NCI-H1417 treated with DMSO at 0.1 percent for 48 hours (cell line): ENCODE data around the gene ELMO3.

Source experiments
- DNase-seq: peaks from one replicate; lab custom pipeline; 2025; lab: John Stamatoyannopoulos, UW

The ELMO3 gene

DNA sequence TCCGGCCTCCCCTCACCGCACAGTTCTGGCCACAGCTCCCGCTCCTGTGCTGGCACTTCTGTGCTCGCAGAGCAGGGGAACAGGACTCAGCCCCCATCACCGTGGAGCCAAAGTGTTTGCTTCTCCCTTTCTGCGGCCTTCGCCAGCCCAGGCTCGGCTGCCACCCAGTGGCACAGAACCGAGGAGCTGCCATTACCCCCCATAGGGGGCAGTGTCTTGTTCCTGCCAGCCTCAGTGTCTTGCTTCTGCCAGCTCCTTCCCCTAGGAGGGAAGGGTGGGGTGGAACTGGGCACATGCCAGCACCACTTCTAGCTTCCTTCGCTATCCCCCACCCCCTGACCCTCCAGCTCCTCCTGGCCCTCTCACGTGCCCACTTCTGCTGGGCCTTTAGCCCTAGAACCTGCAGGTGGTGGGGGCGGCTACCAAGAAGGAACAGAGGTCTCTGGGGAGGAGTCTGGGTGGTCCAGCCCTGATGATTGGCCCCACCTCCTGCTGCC, 645 bp upstream of the ELMO3 start:
- no peak for DNase-seq

DNA sequence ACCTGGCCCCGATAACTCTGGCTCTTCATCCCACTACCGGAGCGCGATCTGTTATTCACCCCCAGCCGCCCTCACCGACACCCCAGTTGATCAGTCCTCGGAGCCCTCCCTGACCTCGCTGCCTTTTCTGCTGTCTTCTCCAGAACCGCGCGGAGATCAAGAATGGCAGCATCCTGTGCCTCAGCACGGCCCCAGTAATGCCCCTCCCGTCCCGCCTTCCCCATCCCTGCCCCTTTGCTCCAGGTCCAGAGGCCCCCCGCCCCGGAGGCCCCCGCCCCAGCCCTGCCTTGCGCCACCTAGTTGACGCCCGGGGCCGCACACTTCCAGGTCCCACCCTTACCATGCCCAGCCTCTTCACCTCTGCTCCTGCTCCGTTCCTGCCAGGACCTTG, 872 bp downstream of the ELMO3 start:
- no peak for DNase-seq

GRCh38 chr16:67200491-67200890, 1.6 kb downstream of the ELMO3 start:
- no peak for DNase-seq

DNA sequence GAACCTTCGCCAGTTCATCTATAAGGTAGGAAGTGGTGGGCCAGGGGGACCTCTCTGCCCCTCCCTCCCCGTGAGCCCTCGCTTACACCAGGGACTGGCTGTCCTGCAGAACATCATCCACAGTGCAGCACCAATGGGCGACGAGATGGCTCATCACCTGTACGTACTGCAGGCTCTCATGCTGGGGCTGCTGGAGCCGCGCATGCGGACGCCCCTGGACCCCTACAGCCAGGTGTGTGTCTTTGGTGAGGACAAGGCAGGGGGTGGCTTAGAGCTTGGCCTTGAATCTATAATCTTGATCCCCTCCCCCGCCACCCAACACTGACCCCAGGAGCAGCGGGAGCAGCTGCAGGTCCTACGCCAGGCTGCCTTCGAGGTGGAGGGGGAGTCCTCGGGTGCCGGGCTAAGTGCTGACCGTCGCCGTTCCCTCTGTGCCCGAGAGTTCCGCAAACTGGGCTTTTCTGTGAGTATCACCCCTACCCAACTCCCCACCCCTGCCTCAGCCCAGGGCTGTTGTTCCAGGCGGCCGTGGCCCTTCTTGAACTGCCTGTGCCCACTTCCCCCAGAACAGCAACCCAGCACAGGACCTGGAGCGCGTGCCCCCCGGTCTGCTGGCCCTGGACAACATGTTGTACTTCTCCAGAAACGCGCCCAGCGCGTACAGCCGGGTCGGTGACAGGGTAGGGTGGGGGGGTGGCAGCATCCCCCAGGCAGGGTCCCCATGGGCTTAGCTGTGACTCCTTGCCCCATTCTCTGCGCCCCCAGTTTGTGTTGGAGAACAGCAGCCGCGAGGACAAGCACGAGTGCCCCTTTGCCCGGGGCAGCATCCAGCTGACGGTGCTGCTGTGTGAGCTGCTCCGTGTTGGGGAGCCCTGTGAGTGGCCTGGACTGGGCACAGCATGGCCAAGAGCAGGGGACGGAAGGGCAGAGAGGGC, 2.7 kb downstream of the ELMO3 start:
- DNase-seq, result no peak

DNA sequence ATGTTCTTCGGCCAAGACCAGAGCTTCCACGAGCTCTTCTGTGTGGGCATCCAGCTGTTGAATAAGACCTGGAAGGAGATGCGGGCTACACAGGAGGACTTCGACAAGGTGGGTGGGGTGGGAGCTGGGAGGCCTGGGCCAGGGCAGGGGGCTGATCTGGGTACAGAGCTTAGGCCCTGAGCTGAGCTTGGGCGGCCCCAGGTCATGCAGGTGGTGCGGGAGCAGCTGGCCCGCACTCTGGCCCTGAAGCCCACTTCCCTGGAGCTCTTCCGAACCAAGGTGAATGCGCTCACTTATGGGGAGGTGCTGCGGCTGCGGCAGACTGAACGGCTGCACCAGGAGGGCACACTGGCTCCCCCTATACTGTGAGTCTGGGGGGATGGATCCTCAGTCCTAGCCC, 3.5 kb downstream of the ELMO3 start:
- DNase-seq, result no peak

DNA sequence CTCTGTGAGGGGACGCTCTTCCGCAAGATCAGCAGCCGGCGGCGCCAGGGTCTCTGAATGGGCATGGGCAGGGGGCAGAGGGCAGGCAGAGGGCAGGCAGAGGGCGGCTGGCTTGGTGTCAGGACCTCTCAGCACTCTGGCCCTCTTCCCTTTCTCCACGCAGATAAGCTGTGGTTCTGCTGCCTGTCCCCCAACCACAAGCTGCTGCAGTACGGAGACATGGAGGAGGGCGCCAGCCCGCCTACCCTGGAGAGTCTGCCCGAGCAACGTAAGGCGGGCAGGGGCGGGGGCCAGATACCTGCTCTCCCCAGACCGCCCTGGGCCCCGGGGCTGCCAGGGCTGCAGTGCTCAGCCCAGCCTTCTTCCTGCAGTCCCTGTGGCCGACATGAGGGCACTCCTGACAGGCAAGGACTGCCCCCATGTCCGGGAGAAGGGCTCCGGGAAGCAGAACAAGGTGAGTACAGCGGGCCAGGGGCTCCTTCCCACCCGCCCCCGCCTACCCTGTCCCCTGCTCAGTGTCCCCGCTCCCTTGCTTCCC, 4.1 kb downstream of the ELMO3 start:
- no peak for DNase-seq

DNA sequence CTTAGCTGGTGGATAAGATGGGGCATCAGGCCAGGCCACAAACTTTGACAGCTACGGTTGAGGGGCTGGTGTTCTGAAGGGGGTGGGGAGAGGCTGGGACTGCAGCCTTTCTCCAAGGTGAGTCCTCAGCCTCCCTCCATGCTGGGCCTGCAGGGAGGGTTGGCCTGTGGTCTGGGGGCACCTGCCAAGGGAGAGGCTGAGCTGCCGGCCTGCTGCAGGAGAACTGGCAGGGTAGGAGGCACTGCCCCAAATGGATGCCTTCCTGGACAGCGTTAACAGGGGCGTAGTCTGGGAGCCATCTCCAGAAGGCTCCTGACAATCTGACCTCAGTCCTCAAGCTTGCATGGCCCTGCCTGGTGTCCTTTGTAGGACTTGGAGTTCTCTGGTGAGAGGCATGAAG, 5.1 kb downstream of the ELMO3 start:
- no peak for DNase-seq

GRCh38 chr16:67206129-67206837, 7.4 kb downstream of the ELMO3 start:
- no peak for DNase-seq

DNA sequence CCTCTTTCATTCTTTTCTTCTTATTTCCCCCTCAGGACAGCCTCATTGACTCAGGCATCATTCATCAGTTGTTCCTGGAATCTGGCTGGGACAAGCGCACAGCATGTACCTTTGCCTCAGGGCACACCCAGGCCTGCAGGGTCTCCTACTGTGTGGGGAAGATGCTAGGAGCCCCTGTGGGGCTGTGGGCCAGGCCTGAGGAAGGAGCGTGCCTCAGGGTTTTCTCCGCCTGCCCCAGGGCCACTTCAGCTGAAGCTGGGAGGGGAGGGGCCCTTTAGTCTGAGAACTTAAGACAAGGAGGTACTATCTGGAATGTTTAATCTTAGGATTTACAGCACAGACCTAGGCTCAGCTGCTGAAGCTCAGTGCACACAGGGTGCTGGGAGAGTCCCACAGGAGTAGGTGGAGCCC, 7.9 kb downstream of the ELMO3 start:
- no peak for DNase-seq

- no peak for DNase-seq
Observed at GRCh38 chr16:67207249-67208091, 8.5 kb downstream of the ELMO3 start.

DNA sequence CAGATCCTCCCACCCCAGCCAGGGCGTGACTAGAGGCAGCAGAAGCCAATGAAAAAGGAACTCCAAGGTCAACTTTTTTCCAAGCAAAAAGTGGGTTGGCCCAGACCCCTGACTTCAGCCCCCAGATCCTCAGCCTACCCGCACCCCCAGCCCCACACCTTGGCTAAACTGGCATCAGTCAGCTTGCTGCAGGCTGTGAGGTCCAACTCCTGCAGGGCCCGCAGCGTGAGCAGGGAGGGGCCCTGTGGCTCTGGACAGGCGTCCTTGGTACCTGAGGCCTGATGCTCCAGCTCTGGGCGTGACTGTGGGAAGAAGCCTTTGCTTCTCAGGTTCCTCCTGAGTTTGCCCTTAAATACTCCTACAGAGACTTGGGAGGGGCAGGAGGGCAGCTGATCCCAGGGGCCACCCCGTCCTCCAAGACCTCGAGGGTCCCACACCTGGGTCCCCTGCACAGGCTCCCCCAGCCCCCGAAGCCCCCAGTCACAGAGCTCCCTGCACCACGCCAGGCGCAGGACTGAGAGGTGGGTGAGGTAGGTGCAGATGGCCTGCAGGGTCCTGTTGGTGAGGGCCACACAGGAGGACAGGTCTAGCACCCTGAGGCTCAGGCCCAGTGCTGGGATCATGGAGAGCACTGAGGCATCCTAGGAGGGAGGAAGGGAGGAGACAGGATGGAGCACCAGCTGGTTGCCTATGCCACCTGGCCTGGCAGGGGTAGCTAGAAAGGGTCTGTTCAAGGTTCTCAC, 9.4 kb downstream of the ELMO3 start:
- no peak for DNase-seq

GRCh38 chr16:67209565-67209964, 10.6 kb downstream of the ELMO3 start:
- DNase-seq, result no peak

GRCh38 chr16:67210069-67210937, 11.4 kb downstream of the ELMO3 start:
- DNase-seq, result no peak

DNA sequence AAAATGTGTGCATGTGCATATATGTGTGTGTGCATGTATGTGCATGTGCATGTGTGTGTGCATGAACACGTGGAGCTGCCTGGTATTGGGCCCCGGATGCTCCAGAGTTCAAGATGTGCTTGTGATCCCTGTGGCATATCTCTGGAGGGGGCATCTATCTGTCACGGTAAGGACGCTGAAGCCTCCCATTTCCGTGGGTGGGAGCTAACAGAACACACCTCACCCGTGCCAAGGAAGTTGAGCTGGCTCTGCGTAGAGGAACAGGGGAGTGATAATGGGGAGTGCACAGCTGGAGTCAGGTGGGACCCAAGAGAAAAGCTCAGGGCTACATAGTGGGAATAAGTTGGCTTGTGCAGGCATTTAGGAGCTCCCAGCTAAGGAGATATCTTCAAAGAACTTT, 12.7 kb downstream of the ELMO3 start:
- no peak for DNase-seq

- no peak for DNase-seq
Observed at GRCh38 chr16:67212766-67213165, 13.8 kb downstream of the ELMO3 start.

GRCh38 chr16:67213197-67214019, 14.5 kb downstream of the ELMO3 start:
- DNase-seq, result no peak

DNA sequence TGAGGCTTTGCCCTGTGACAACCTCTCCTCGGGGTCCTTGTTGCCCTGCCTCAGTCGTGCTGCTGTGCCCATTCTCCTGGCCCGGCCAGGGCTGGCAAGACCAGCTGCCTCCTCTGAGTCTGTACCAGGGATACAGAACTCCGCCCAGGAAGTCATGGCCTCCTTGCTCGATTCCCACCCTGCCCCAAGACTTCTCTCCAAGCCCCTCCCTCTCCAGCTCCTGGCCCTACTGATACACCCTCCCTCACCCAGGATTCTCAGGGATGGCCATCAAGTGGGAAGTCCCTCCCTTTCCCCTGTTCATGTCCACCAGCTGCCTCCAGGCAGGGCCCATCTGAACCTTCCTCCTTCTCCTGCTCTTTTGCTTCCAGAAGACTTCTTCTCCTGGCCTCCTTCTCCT, 16.8 kb downstream of the ELMO3 start:
- DNase-seq, result no peak

GRCh38 chr16:67216612-67217490, 17.9 kb downstream of the ELMO3 start:
- DNase-seq, result no peak
